Endothelial cell of umbilical vein (primary cell): Measurements from ENCODE around the gene CEP97. TPM values are rescaled to one million over a fixed set of nuclear protein-coding genes. Genes with fewer than 3 reads are reported as not detected.
A peak's percentile ranks its signal among the peaks of the same experiment; 100 is the strongest.

Experiments
- BruUV-seq: library from RNA; stranded (reverse); fragments of 400-500 nt; replicated peaks from 2 replicates; lab custom pipeline; 2021; lab: Mats Ljungman, UMichigan
- CTCF ChIA-PET: fragments of 300-600, 350-600 bp; sonication (Branson Sonifier 250); formaldehyde crosslinking; loops from one replicate; lab custom pipeline; 2021; ENCODE audit warnings: antibody characterized with exemption, inconsistent platforms; lab: Charles Lee
- POLR2A ChIA-PET: fragments of 300-600, 350-600 bp; sonication (Branson Sonifier 250); formaldehyde crosslinking; loops from one replicate; lab custom pipeline; 2021; ENCODE audit warnings: antibody characterized with exemption, inconsistent platforms; lab: Charles Lee
- DNase-seq: peaks from one replicate; pipeline ENCODE4 v3.0.0-alpha.2; 2011; ENCODE audit warnings: low read depth, low spot score
- FAIRE-seq: peaks from 2 replicates; lab custom pipeline; 2011; peaks lifted over from hg19 to GRCh38; lab: Jason Lieb, UNC
- H2AFZ ChIP-seq: 2 replicates; pipeline ENCODE4 v1.6.0; 2012; ENCODE audit warnings: low read depth, low read length, control low read depth, inconsistent platforms
- H3K27ac ChIP-seq: 2 replicates; pipeline ENCODE4 v1.5.1; 2011; ENCODE audit warnings: low read depth, mild to moderate bottlenecking, control low read depth, low read length, moderate library complexity; ENCODE audit not compliant: insufficient read depth
- H3K27me3 ChIP-seq, 2 experiments: 2 replicates each; pipeline versions ENCODE4 v1.6.0 to v1.6.1; 2011; ENCODE audit warnings: low read length in 2 of 2, mixed read lengths in 1 of 2; ENCODE audit not compliant: control insufficient read depth in 2 of 2, insufficient read depth in 2 of 2
- H3K36me3 ChIP-seq, 2 experiments: 2 replicates in 1 of 2; 3 replicates in 1 of 2; pipeline ENCODE4 v1.5.1; 2011; ENCODE audit warnings: low read length in 2 of 2, mild to moderate bottlenecking in 1 of 2, moderate library complexity in 1 of 2; ENCODE audit not compliant: control insufficient read depth in 2 of 2, insufficient read depth in 2 of 2; ENCODE audit errors: extremely low read depth in 1 of 2
- H3K4me1 ChIP-seq: 3 replicates; pipeline ENCODE4 v1.5.1; 2011; ENCODE audit warnings: mild to moderate bottlenecking, low read length; ENCODE audit not compliant: control insufficient read depth, insufficient read depth; ENCODE audit errors: extremely low read depth
- H3K4me2 ChIP-seq: 2 replicates; pipeline ENCODE4 v1.6.1; 2011; ENCODE audit warnings: low read length, control low read depth, mixed read lengths; ENCODE audit not compliant: insufficient read depth
- H3K4me3 ChIP-seq, 3 experiments: fragments of 200-600 bp in 1 of 3; sonication (generic), shearing (Covaris generic) in 1 of 3; replicated peaks in 1 of 3; 2 replicates each; pipeline ENCODE4 v1.5.1; 2011 to 2016; ENCODE audit warnings: control low read depth in 3 of 3, low read length in 3 of 3, mild to moderate bottlenecking in 2 of 3, inconsistent platforms in 1 of 3, low read depth in 1 of 3, moderate library complexity in 1 of 3; ENCODE audit not compliant: insufficient read depth in 1 of 3
- H3K79me2 ChIP-seq: 2 replicates; pipeline ENCODE4 v1.6.0; 2012; ENCODE audit warnings: low read length, inconsistent platforms; ENCODE audit not compliant: control insufficient read depth, insufficient read depth
- H3K9ac ChIP-seq: replicated peaks from 2 replicates; pipeline ENCODE3; 2011; ENCODE audit warnings: low read length, control low read depth; ENCODE audit not compliant: insufficient read depth; ENCODE audit errors: extremely low read depth
- H3K9me1 ChIP-seq: replicated peaks from 3 replicates; pipeline ENCODE4 v1.6.0; 2011; ENCODE audit warnings: mild to moderate bottlenecking, low read length; ENCODE audit not compliant: control insufficient read depth, insufficient read depth; ENCODE audit errors: extremely low read depth
- H3K9me3 ChIP-seq: replicated peaks from 2 replicates; pipeline ENCODE4 v1.5.1; 2012; ENCODE audit warnings: low read length, inconsistent platforms; ENCODE audit not compliant: control insufficient read depth, insufficient read depth
- H4K20me1 ChIP-seq: replicated peaks from 2 replicates; pipeline ENCODE3; 2011; ENCODE audit warnings: mild to moderate bottlenecking, low read length; ENCODE audit not compliant: control insufficient read depth, insufficient read depth; ENCODE audit errors: extremely low read depth
- FOS ChIP-seq: IDR thresholded peaks from 2 replicates; pipeline ENCODE4 v1.6.1; 2011; ENCODE audit warnings: mild to moderate bottlenecking, low read length, moderate library complexity, borderline replicate concordance; ENCODE audit not compliant: insufficient read depth
- GATA2 ChIP-seq: IDR thresholded peaks from 2 replicates; pipeline ENCODE4 v1.7.0; 2011; ENCODE audit warnings: low read depth, mild to moderate bottlenecking, moderate library complexity, mixed read lengths, low read length; ENCODE audit not compliant: insufficient read length, insufficient read depth
- MAX ChIP-seq: IDR thresholded peaks from 2 replicates; pipeline ENCODE4 v1.6.1; 2011; ENCODE audit not compliant: insufficient read depth, insufficient read length
- MYC ChIP-seq: IDR thresholded peaks from one replicate; pipeline ENCODE4 v1.6.1; 2011; ENCODE audit warnings: mild to moderate bottlenecking, low read depth, low read length
- POLR2AphosphoS5 ChIP-seq: IDR thresholded peaks from 2 replicates; pipeline ENCODE4 v1.6.1; 2012; ENCODE audit warnings: low read depth, mild to moderate bottlenecking, control low read depth, low read length, moderate library complexity; ENCODE audit not compliant: insufficient read depth
- dilution Hi-C: fragments of 300-500 bp; cut with MboI; formaldehyde crosslinking; loops from one replicate; pipeline ENCODE4 v1.15.0; 2019; ENCODE audit warnings: low sequenced_read_pairs; ENCODE audit not compliant: extremely low pct_ligation_motif_present
- intact Hi-C: fragments of 100-400 bp; cut with micrococcal nuclease; formaldehyde crosslinking; loops from one replicate; pipeline ENCODE4 v1.10.0; 2022
- polyA plus RNA-seq, 4 experiments: library from polyadenylated mRNA; depleted of rRNA in 3 of 4; stranded (reverse) in 3 of 4; unstranded in 1 of 4; fragments of >200 nt; gene quantifications; 2 replicates each; pipeline versions ENCODE4 v1.2.1 to v1.2.3, GENCODE V29; 2011 to 2012; ENCODE audit warnings: missing spikeins in 1 of 4
- total RNA-seq: library from RNA; stranded (reverse); gene quantifications from 2 replicates; pipeline ENCODE4 v1.2.3, GENCODE V29; 2021

CEP97 gene
- total and polyA plus RNA-seq, 2 donors (not counting 3 experiments of a cell fraction or from before 2014, with no cell fraction given): 1.9 to 10.3 TPM

DNA sequence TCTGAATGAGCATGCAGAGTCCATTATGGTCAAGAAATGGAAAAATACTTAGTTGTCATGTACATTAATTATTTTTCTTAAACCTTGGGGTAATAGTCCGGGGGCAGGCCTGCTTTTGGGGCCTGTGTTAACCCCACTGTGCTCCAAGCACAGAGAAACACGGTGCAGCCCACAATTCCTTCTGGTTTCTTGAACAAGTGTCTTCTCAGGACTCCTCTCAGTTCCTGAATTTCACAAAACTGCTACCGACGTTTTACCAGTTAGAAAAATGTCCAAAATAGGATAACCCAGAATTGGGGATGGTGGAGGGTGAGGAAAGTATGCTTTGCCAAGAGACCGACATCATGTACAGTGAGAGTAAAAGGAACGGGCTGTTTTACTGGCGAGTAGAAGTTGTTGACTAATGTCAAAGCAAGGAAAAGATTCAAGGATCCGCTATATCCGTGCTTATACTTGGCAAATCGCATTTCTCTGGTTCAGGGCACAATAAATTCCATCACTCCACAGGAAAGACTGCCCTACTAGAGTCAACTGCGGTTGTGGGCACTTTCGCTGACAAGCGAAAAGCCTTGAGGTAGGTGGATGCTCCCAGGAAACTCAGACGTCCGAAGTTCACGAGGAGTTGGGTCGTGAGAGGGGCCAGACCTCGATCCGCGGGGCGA lies 54.1 kb downstream of the CEP97 start:
- POLR2A ChIA-PET: interaction anchor here (1.0 kb wide), 1 partner anchor 71 kb away, joined by 5 read pairs; the partner anchor contains the start of gene NFKBIZ

GRCh38 chr3:101779047-101779821 lies 54.8 kb downstream of the CEP97 start, which contains the start of gene NXPE3:
Gene NXPE3 (plus strand): TSS chr3:101779211. CDS start chr3:101785597, 6,386 bp downstream.
- peak within 1 kb of the TSS; percentile 54 for H3K27ac ChIP-seq
- ChIA-PET POLR2A (interaction anchor here (0.8 to 1.0 kb wide), 2 partner anchors 70 to 446 kb away, joined by 3 to 5 read pairs; partner anchors contain the start of gene NFKBIZ), CTCF (interaction anchor here (0.9 to 1.6 kb wide), 3 partner anchors 23 to 446 kb away, joined by 4 to 7 read pairs (median 4); partner anchors contain the start of gene CEP97)
- H3K4me2 ChIP-seq: peak within 1 kb of the TSS; percentile 90
- intact Hi-C loops (loop anchor here (2.0 kb wide), 1 partner anchor 54 kb away; the partner anchor contains the start of gene CEP97), dilution Hi-C loops (no loop called here)
- H3K36me3 ChIP-seq: peaks cover 0 to 4% of the 10 kb centered on the region in 2 experiments
- no peaks in the 10 kb centered on the region for H4K20me1 ChIP-seq
- BruUV-seq: no TSS peak
- no peak for TF ChIP-seq MYC
- TF ChIP-seq MAX: no peak
- TF ChIP-seq GATA2: peak; percentile 31
- H3K79me2 ChIP-seq: peaks cover 8% of the 10 kb centered on the region
- H3K4me3 ChIP-seq: peak within 1 kb of the TSS; percentile 56 to 88 (median 78)
- peaks cover 24% of the 10 kb centered on the region for H3K4me1 ChIP-seq
- peak; percentile 90 for DNase-seq
- H3K27me3 ChIP-seq: no peaks in the 10 kb centered on the region
- peak within 1 kb of the TSS; percentile 64 for H3K9ac ChIP-seq
- H3K9me3 ChIP-seq: no peaks in the 10 kb centered on the region
- FAIRE-seq: peak; percentile 84
- no peaks in the 10 kb centered on the region for H3K9me1 ChIP-seq
- peak within 1 kb of the TSS; percentile 81 for H2AFZ ChIP-seq

More for the DNA sequence above, 54.1 kb downstream of the CEP97 start:
- no peak for FAIRE-seq
- Histone ChIP-seq H2AFZ (peak overlapping the region; percentile 81), H3K9ac (peak overlapping the region; percentile 64), H3K9me1 (no peaks in the 10 kb centered on the region), H3K79me2 (peaks cover 8% of the 10 kb centered on the region), H3K27me3 (no peaks in the 10 kb centered on the region), H3K4me3 (peak overlapping the region; percentile 56 to 88 (median 78)), H4K20me1 (no peaks in the 10 kb centered on the region), H3K4me1 (peaks cover 24% of the 10 kb centered on the region), H3K27ac (peak overlapping the region; percentile 54), H3K9me3 (no peaks in the 10 kb centered on the region), H3K36me3 (peaks cover 0 to 4% of the 10 kb centered on the region in 2 experiments), H3K4me2 (peak overlapping the region; percentile 90)
- TF ChIP-seq FOS: no peak
- TF ChIP-seq GATA2: no peak
- no peak for TF ChIP-seq POLR2AphosphoS5
- intact Hi-C loops (loop anchor here (2.0 kb wide), 1 partner anchor 54 kb away; the partner anchor contains the start of gene CEP97), dilution Hi-C loops (no loop called here)
- BruUV-seq: TSS peak; percentile 31
- DNase-seq: no peak
- CTCF ChIA-PET: interaction anchor here (0.9 to 1.6 kb wide), 3 partner anchors 24 to 447 kb away, joined by 4 to 7 read pairs (median 4); partner anchors contain the start of gene CEP97
